Thyroid gland (tissue), 4 donors: Measurements from ENCODE around the gene KIAA1755.

ENCODE experiments used
- CTCF ChIP-seq, 6 experiments: fragments of 200-600 bp in 3 of 6; fragments of 450-650 bp in 3 of 6; sonication (generic) in 3 of 6; IDR thresholded peaks; one replicate each; pipeline ENCODE4 v1.5.1; 2016 to 2019; ENCODE audit warnings: antibody characterized with exemption in 6 of 6, mild to moderate bottlenecking in 2 of 6, inconsistent platforms in 1 of 6, moderate library complexity in 1 of 6
- POLR2A ChIP-seq, 2 donors: fragments of 450-650 bp; IDR thresholded peaks; one replicate each; pipeline ENCODE4 v1.6.1; 2017; ENCODE audit warnings: antibody characterized with exemption in 2 of 2, mild to moderate bottlenecking in 2 of 2, moderate library complexity in 1 of 2

- TF ChIP-seq CTCF (IDR thresholded peaks at IDR 0.05), result no peak
- no peak for TF ChIP-seq POLR2A (IDR thresholded peaks at IDR 0.05)
Observed at GRCh38 chr20:38202153-38202981, 58.2 kb downstream of the KIAA1755 start.
